Thoracic aorta (tissue), 2 donors: Measurements from ENCODE around the gene MSL3B.

Experiments
- ATAC-seq: fragments of 150-250 bp; one replicate; pipeline ENCODE4 v1.8.0; 2017; ENCODE audit warnings: low read depth; ENCODE audit not compliant: insufficient number of reproducible peaks, low FRiP score
- DNase-seq: peaks from one replicate; pipeline ENCODE4 v3.0.0-alpha.2; 2020; ENCODE audit warnings: low spot score
- H3K27ac ChIP-seq, 2 donors: fragments of 200-600 bp; sonication (generic); 1 replicate in 1 of 2; 2 replicates in 1 of 2; pipeline ENCODE4 v1.5.1; 2016; ENCODE audit warnings: mild to moderate bottlenecking in 2 of 2, moderate library complexity in 2 of 2
- H3K27me3 ChIP-seq: fragments of 200-600 bp; sonication (generic); replicated peaks from 2 replicates; pipeline ENCODE4 v1.6.0; 2016; ENCODE audit warnings: mild to moderate bottlenecking; ENCODE audit not compliant: insufficient read depth
- H3K36me3 ChIP-seq: fragments of 200-600 bp; sonication (generic); one replicate; pipeline ENCODE4 v1.5.1; 2016
- H3K4me1 ChIP-seq, 2 donors: fragments of 200-600 bp; sonication (generic); 1 replicate in 1 of 2; 2 replicates in 1 of 2; pipeline versions ENCODE4 v1.5.1 to v1.6.0; 2016; ENCODE audit warnings: low read depth in 2 of 2, mild to moderate bottlenecking in 1 of 2; ENCODE audit not compliant: control insufficient read depth in 1 of 2
- H3K4me3 ChIP-seq: fragments of 200-600 bp; sonication (generic); 2 replicates; pipeline ENCODE4 v1.5.1; 2016; ENCODE audit warnings: mild to moderate bottlenecking
- H3K9me3 ChIP-seq: fragments of 200-600 bp; sonication (generic); 2 replicates; pipeline ENCODE4 v1.5.1; 2016
- TF ChIP-seq, protein P1 (sequence below): fragments of 200-600 bp; sonication (generic); IDR thresholded peaks from one replicate; pipeline ENCODE4 v1.5.1; 2019; ENCODE audit warnings: antibody characterized with exemption

MSL3B gene

DNA sequence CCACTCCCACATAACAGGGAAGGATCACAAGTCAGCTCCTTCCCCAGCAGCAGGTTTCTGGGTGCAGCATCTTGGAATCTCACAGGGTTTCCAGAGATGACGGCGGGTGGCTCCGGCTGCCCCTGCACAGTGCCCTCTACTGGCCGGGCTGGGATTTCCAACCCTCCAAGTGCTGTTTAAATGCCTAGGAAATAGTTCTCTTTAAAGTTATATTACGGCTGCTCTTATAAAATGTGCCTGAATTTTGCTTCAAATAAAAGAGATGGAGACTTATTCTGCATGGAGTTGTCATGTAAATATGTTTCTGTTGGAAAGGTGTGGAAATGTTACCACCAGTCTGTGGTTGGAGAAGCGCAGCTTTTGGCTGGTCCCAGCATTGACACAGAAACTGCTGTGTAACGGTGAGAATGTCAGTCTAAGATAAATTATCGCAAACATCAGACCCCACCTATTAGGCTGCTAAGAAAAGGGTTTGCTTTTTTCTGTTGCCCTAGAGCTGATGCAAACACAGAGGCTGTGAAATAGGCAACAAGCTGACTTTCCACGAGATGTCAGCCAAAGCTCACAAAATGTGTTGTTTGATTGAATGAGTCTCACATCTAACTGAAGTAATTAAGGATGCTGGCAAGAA lies 10.6 kb downstream of the MSL3B start:
- Histone ChIP-seq H3K27ac (no peak overlapping the region), H3K4me1 (peaks cover 0 to 9% of the 10 kb centered on the region in 2 donors), H3K27me3 (no peaks in the 10 kb centered on the region), H3K4me3 (no peak overlapping the region), H3K9me3 (no peaks in the 10 kb centered on the region), H3K36me3 (no peaks in the 10 kb centered on the region)
- ATAC-seq (no peak), DNase-seq (no peak)
- TF ChIP-seq, protein P1, sequence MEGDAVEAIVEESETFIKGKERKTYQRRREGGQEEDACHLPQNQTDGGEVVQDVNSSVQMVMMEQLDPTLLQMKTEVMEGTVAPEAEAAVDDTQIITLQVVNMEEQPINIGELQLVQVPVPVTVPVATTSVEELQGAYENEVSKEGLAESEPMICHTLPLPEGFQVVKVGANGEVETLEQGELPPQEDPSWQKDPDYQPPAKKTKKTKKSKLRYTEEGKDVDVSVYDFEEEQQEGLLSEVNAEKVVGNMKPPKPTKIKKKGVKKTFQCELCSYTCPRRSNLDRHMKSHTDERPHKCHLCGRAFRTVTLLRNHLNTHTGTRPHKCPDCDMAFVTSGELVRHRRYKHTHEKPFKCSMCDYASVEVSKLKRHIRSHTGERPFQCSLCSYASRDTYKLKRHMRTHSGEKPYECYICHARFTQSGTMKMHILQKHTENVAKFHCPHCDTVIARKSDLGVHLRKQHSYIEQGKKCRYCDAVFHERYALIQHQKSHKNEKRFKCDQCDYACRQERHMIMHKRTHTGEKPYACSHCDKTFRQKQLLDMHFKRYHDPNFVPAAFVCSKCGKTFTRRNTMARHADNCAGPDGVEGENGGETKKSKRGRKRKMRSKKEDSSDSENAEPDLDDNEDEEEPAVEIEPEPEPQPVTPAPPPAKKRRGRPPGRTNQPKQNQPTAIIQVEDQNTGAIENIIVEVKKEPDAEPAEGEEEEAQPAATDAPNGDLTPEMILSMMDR = peak; percentile 9

DNA sequence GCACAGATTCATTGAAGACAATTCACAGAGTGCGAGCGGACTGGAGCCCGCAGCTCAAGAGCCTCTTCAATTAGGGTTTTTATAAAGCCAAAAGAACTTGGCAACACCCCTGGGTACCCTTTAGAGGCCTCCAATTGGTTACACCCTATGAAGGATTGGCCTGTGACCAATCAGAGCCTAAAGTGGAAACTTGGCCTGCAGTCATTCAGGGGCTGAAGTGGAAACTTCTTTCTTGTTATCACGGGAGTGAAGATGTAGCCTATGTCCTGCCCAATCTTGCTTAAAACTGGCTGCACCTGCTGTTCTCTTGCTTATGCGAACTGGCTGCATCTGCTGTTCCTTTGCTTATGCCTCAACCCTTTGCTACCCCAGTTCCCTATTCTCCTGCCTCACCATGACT lies 12.0 kb downstream of the MSL3B start:
- no peaks in the 10 kb centered on the region for H3K27me3 ChIP-seq

DNA sequence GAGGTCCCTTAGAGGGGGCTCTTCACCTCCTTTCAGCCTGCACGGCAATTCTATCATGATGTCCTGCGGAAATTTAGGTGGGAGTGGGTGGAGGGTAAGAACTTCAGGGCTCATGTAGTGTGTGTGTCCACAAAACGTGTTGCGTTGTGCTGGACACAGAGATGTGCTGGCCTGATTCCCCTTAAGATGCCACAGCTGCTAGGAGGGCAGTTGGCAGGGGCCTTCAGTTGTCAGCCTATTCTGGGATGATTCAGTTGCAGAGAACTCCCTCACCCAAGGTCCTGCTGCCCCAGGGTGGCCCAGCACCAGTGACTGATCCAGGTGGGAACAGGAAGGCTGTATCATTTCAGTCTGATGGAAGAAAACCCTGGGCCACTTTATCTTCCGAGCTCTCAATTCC lies 12.8 kb downstream of the MSL3B start:
- H3K36me3 ChIP-seq = no peaks in the 10 kb centered on the region
- ATAC-seq (no peak), DNase-seq (no peak)
- H3K27me3 ChIP-seq = no peaks in the 10 kb centered on the region
- H3K27ac ChIP-seq = no peak overlapping the region
- H3K4me1 ChIP-seq = peaks cover 0 to 9% of the 10 kb centered on the region in 2 donors
- H3K9me3 ChIP-seq = no peaks in the 10 kb centered on the region
- TF ChIP-seq, protein P1 = no peak
- no peak overlapping the region for H3K4me3 ChIP-seq

More for the DNA sequence above, 12.0 kb downstream of the MSL3B start:
- DNase-seq (no peak), ATAC-seq (no peak)
- TF ChIP-seq, protein P1 = no peak
- Histone ChIP-seq H3K27ac (no peak overlapping the region), H3K36me3 (no peaks in the 10 kb centered on the region), H3K9me3 (no peaks in the 10 kb centered on the region), H3K4me3 (no peak overlapping the region), H3K4me1 (peaks cover 0 to 9% of the 10 kb centered on the region in 2 donors)

DNA sequence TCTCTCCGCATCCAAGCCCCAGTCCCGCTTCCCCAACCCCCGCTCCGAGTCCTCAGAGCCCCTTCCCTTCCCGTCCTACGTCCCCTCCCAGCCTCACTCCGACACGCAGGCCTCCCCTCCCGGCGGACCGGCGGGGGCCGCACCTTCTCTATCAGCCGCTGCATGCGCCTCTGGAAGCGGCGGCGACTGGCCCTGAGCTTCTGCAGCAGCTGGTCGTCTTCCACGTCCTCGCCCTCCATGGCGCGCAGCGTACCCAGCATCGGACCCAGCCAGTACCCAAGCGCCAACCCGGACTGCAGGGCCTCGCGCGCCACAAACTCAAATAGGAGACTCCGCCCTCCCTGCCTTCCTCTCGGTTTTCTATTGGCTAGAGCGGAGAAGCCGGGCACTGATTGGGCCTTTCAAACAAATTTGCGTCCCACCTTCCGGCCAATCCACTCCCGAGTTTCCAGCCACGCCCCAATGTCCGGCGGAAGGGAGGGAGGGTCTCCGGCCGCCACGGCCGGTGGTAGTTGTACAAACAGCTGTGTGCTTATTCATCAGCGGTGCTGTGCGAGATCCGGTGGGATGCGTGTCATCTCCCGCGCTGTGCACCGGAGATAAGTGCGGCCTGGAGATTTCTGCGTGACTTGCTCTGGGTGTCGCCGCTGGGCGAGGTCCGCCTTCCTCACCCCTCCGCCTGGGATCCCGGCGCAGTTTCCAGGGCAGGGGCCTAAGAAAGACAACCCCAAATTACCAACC lies 13.8 kb downstream of the MSL3B start, which contains the start of gene HJURP:
TSS of gene HJURP (minus strand) at position 295 of the 741 bp plus-strand sequence. CDS start at position 260, 35 bp downstream.
- TF ChIP-seq, protein P1 = no peak
- H3K9me3 ChIP-seq = no peaks in the 10 kb centered on the region
- peaks cover 0 to 9% of the 10 kb centered on the region in 2 donors for H3K4me1 ChIP-seq
- H3K27me3 ChIP-seq = no peaks in the 10 kb centered on the region
- peak within 1 kb of the TSS; percentile 80 for H3K4me3 ChIP-seq
- no peaks in the 10 kb centered on the region for H3K36me3 ChIP-seq
- ATAC-seq (peak; percentile 99), DNase-seq (peak; percentile 79)
- peak within 1 kb of the TSS; percentile 26 to 46 for H3K27ac ChIP-seq

DNA sequence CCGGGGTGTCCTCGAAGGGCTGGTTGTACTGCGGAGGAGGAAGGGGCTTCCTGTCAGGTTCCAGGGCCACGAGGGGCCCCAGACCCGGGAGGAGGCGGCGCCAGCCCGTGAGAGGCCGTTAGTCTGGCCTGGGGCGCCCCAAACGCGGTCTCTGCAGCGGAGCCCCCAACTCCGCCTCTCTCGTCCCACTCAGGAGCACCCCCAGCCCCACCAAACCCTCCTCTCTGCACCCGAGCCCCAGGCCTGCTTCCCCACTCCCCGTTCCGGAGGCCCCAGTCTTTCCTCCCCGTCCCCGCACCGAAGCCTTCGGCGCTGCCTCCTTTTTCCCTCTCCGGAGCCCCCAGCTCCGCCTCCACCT lies 14.3 kb downstream of the MSL3B start:
- Histone ChIP-seq H3K4me1 (peaks cover 0 to 9% of the 10 kb centered on the region in 2 donors), H3K27ac (no peak overlapping the region), H3K9me3 (no peaks in the 10 kb centered on the region), H3K4me3 (peak overlapping the region; percentile 80), H3K36me3 (no peaks in the 10 kb centered on the region), H3K27me3 (no peaks in the 10 kb centered on the region)
- no peak for ATAC-seq
- TF ChIP-seq, protein P1 = no peak
- DNase-seq = no peak
